K562 (cell line): ENCODE data around the gene KLHL30. TPM values are rescaled to one million over a fixed set of nuclear protein-coding genes. Genes with fewer than 3 reads are reported as not detected.

Source experiments
- ATAC-seq: fragments of 200-7000 bp; cut with Tn5 transposase; 3 replicates; pipeline ENCODE4 v1.9.1; 2020; ENCODE audit warnings: moderate library complexity
- BruUV-seq: library from RNA; stranded (reverse); fragments of 400-500 nt; replicated peaks from 2 replicates; lab custom pipeline; 2021; lab: Mats Ljungman, UMichigan
- CTCF ChIA-PET: fragments of 300-600 bp; formaldehyde crosslinking; extraction: SDS; loops from one replicate; lab custom pipeline; 2021; ENCODE audit warnings: low intra/inter-chr PET ratio; lab: Yijun Ruan, JAX
- POLR2A ChIA-PET: fragments of 300-600, 350-650 bp; sonication (Branson Sonifier 250); formaldehyde crosslinking; extraction: SDS; loops from one replicate; lab custom pipeline; 2021; ENCODE audit warnings: antibody characterized with exemption, inconsistent platforms; lab: Yijun Ruan, JAX
- DNase-seq, 4 experiments: peaks; one replicate each; pipeline versions ENCODE4 v3.0.0 to v3.0.0-alpha.2; 2011 to 2018; ENCODE audit warnings: low spot score in 3 of 4, mixed read lengths in 3 of 4; ENCODE audit errors: extremely low read depth in 1 of 4
- FAIRE-seq: peaks from 2 replicates; lab custom pipeline; 2011; peaks lifted over from hg19 to GRCh38; lab: Jason Lieb, UNC
- H2AFZ ChIP-seq: 2 replicates; pipeline ENCODE4 v1.6.0; 2011; ENCODE audit warnings: low read depth, low read length, control low read depth, inconsistent platforms
- H3K27ac ChIP-seq: fragments of 200-600 bp; 3 replicates; pipeline ENCODE4 v1.8.0; 2011; ENCODE audit warnings: low read depth, mild to moderate bottlenecking, control low read depth, inconsistent platforms, low read length, moderate library complexity, mixed read lengths; ENCODE audit errors: extremely low read depth
- H3K27me3 ChIP-seq, 2 experiments: fragments of 300-600 bp in 1 of 2; 2 replicates in 1 of 2; 3 replicates in 1 of 2; pipeline versions ENCODE4 v1.6.0 to v1.8.0; 2011; ENCODE audit warnings: inconsistent platforms in 2 of 2, low read length in 2 of 2, mild to moderate bottlenecking in 1 of 2, mixed read lengths in 1 of 2, moderate library complexity in 1 of 2; ENCODE audit not compliant: control insufficient read depth in 2 of 2, insufficient read depth in 2 of 2
- H3K36me3 ChIP-seq: fragments of 300-600 bp; 3 replicates; pipeline ENCODE4 v1.8.0; 2011; ENCODE audit warnings: mild to moderate bottlenecking, low read length, inconsistent platforms; ENCODE audit not compliant: control insufficient read depth, insufficient read depth
- H3K4me1 ChIP-seq, 2 experiments: fragments of 200-600 bp in 1 of 2; replicated peaks in 1 of 2; 2 replicates in 1 of 2; 3 replicates in 1 of 2; pipeline versions ENCODE4 v1.5.1 to v1.8.0; 2011; ENCODE audit warnings: inconsistent platforms in 2 of 2, low read length in 2 of 2, mild to moderate bottlenecking in 1 of 2, mixed read lengths in 1 of 2, moderate library complexity in 1 of 2; ENCODE audit not compliant: control insufficient read depth in 2 of 2, insufficient read depth in 2 of 2
- H3K4me2 ChIP-seq: 2 replicates; pipeline ENCODE4 v1.6.1; 2011; ENCODE audit warnings: low read length, control low read depth, inconsistent platforms, mixed read lengths; ENCODE audit not compliant: insufficient read depth
- H3K4me3 ChIP-seq: fragments of 200-600 bp; sonication (generic), shearing (Covaris generic); 2 replicates; pipeline ENCODE4 v1.5.1; 2016; ENCODE audit warnings: control low read depth, inconsistent platforms
- H3K79me2 ChIP-seq: fragments of 200-600 bp; 3 replicates; pipeline ENCODE4 v1.8.0; 2011; ENCODE audit warnings: low read length, inconsistent platforms; ENCODE audit not compliant: control insufficient read depth, insufficient read depth
- H3K9ac ChIP-seq, 2 experiments: 2 replicates each; pipeline versions ENCODE4 v1.6.0 to v1.6.1; 2011; ENCODE audit warnings: low read depth in 2 of 2, low read length in 2 of 2, control low read depth in 1 of 2, inconsistent platforms in 1 of 2, mild to moderate bottlenecking in 1 of 2, mixed read lengths in 1 of 2; ENCODE audit not compliant: insufficient read depth in 1 of 2
- H3K9me1 ChIP-seq: one replicate; pipeline ENCODE4 v1.6.0; 2011; ENCODE audit warnings: inconsistent platforms, mild to moderate bottlenecking, low read length, moderate library complexity; ENCODE audit not compliant: control insufficient read depth, insufficient read depth
- H3K9me3 ChIP-seq: replicated peaks from 2 replicates; pipeline ENCODE4 v1.5.1; 2011; ENCODE audit warnings: low read depth, low read length, inconsistent platforms; ENCODE audit not compliant: control insufficient read depth, insufficient read depth
- H4K20me1 ChIP-seq: replicated peaks from 2 replicates; pipeline ENCODE4 v1.6.1; 2011; ENCODE audit warnings: low read length, inconsistent platforms, mixed read lengths; ENCODE audit not compliant: control insufficient read depth, insufficient read depth
- BCL6 ChIP-seq: fragments of 250-450 bp; sonication (Bioruptor Pico); IDR thresholded peaks from 2 replicates; pipeline ENCODE4 v1.4.0; 2020
- BCOR ChIP-seq: fragments of 450-650 bp; IDR thresholded peaks from 2 replicates; pipeline ENCODE4 v1.6.1; 2016
- CBFA2T3 ChIP-seq: fragments of 450-650 bp; IDR thresholded peaks from 2 replicates; pipeline ENCODE4 v1.6.1; 2017
- CCNT2 ChIP-seq: IDR thresholded peaks from 2 replicates; pipeline ENCODE4 v1.6.1; 2011; ENCODE audit warnings: borderline replicate concordance, low read depth, mild to moderate bottlenecking, moderate library complexity, mixed read lengths, low read length; ENCODE audit not compliant: insufficient read length; ENCODE audit errors: extremely low read depth
- CHD1 ChIP-seq: fragments of 200-600 bp; sonication (generic); IDR thresholded peaks from one replicate; pipeline ENCODE4 v1.6.1; 2012; ENCODE audit warnings: mild to moderate bottlenecking, moderate library complexity, low read length, inconsistent platforms
- DACH1 ChIP-seq: fragments of 450-650 bp; IDR thresholded peaks from 2 replicates; pipeline ENCODE4 v1.6.1; 2018; ENCODE audit not compliant: partially characterized antibody
- ETS1 ChIP-seq: conservative IDR thresholded peaks from 2 replicates; pipeline ENCODE4 v1.6.1; 2011; ENCODE audit warnings: low read depth, mild to moderate bottlenecking, low read length; ENCODE audit not compliant: control insufficient read depth
- HDAC6 ChIP-seq: IDR thresholded peaks from 2 replicates; pipeline ENCODE4 v1.6.1; 2012; ENCODE audit warnings: low read depth, mild to moderate bottlenecking, control low read depth, inconsistent platforms, low read length, moderate library complexity
- PKNOX1 ChIP-seq: fragments of 450-650 bp; IDR thresholded peaks from 2 replicates; pipeline ENCODE4 v1.6.1; 2016
- STAT6 ChIP-seq: sonication (generic); formaldehyde crosslinking; IDR thresholded peaks from 2 replicates; pipeline ENCODE4 v1.8.1; 2023; ENCODE audit warnings: mild to moderate bottlenecking, missing genetic modification reagents
- VEZF1 ChIP-seq: fragments of 200-800 bp; sonication (Bioruptor generic); IDR thresholded peaks from 2 replicates; pipeline ENCODE4 v1.6.1; 2017; ENCODE audit warnings: missing genetic modification characterization, missing compliant biosample characterization
- YY1 ChIP-seq, 3 experiments: IDR thresholded peaks; 2 replicates each; pipeline ENCODE4 v1.6.1; 2011; ENCODE audit warnings: low read length in 2 of 3, mild to moderate bottlenecking in 2 of 3, moderate library complexity in 2 of 3, borderline replicate concordance in 1 of 3, control low read depth in 1 of 3, low read depth in 1 of 3; ENCODE audit not compliant: insufficient read depth in 3 of 3, insufficient replicate concordance in 2 of 3, control insufficient read depth in 1 of 3, insufficient read length in 1 of 3; ENCODE audit errors: extremely low read depth in 1 of 3
- ZNF165 ChIP-seq: fragments of 250-450 bp; sonication (Bioruptor Pico); IDR thresholded peaks from 2 replicates; pipeline ENCODE4 v1.4.0; 2020; ENCODE audit warnings: borderline replicate concordance
- WGBS: fragments of 100-300 bp; shearing (Covaris generic); methylation state at CpG from one replicate; pipeline ENCODE4 v1.1.6; 2016; ENCODE audit warnings: low coverage, mixed read lengths; ENCODE audit not compliant: insufficient coverage; ENCODE audit errors: missing lambda C conversion rate; 5-methylcytosine and 5-hydroxymethylcytosine counted together
- in situ Hi-C: fragments of 300-500 bp; cut with MboI; formaldehyde crosslinking; loops from 4 replicates; pipeline ENCODE4 v1.15.0; 2018; ENCODE audit warnings: inconsistent platforms, mixed read lengths
- intact Hi-C: fragments of 100-400 bp; cut with micrococcal nuclease; formaldehyde crosslinking; loops from 2 replicates; pipeline ENCODE4 v1.14.2; 2022
- polyA plus RNA-seq, 8 experiments: library from polyadenylated mRNA; depleted of rRNA in 4 of 8; stranded (reverse) in 5 of 8; unstranded in 3 of 8; fragments of >200 nt; fragmentation: Nextera tagmentation in 2 of 8; fragmentation: Illumina TruSeq in 1 of 8; extraction: Ambion mirVana in 2 of 8; extraction: Trizol in 1 of 8; gene quantifications; 2 replicates each; pipeline versions ENCODE4 v1.2.1 to v1.2.3, GENCODE V29; 2011 to 2014; ENCODE audit warnings: inconsistent platforms in 1 of 8, missing spikeins in 1 of 8
- total RNA-seq, 7 experiments: library from RNA; depleted of rRNA in 6 of 7; stranded (reverse); fragments of >200 nt in 6 of 7; fragmentation: Illumina TruSeq in 2 of 7; extraction: Trizol in 2 of 7; gene quantifications; 2 replicates each; pipeline versions ENCODE4 v1.2.1 to v1.2.3, GENCODE V29; 2011 to 2021; ENCODE audit warnings: low replicate concordance in 1 of 7

KLHL30 gene
- total and polyA plus RNA-seq, 9 of the 15 experiments (the other 6 are each of a cell fraction or from before 2014, with no cell fraction given), result 0.04 TPM; not detected in 8

DNA sequence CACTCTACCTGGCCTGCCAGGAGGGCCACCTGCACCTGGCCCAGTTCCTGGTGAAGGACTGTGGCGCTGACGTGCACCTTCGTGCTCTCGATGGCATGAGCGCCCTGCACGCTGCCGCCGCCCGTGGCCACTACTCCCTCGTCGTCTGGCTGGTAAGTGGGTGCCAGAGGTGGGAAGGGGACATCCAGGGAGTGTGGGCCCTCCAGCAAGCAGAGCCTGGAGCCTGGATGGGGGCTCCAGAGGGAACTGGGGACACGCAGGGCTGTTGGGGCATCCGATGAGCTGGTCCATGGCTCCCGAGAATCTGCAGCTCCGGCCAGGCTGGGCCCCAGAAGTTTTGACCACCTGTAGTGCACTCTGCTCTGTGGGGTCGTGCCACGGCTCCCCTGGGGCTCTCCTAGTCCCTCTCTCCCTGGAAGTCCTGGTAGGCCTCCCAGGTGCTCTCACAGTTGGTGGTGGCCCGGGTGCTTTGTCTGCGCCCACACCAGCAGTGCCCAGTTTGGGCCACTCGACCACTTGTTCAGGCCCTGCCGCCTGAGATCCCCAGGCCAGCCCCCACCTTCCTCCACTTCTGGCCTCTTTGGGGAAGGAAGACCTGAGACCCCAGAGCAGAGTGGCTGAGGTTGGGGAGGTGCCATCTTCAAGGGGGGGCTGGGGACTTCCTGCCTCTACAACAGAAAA is 33.6 kb upstream of the KLHL30 start:
- DNase-seq (no peak), FAIRE-seq (no peak), ATAC-seq (no peak)
- Histone ChIP-seq H3K79me2 (no peaks in the 10 kb centered on the region), H3K27ac (no peak overlapping the region), H4K20me1 (no peaks in the 10 kb centered on the region), H3K27me3 (no peaks in the 10 kb centered on the region), H2AFZ (no peak overlapping the region), H3K4me2 (no peak overlapping the region), H3K4me1 (peaks cover 4 to 60% of the 10 kb centered on the region in 2 experiments; a peak in 3 of 5 replicates), H3K9me1 (no peaks in the 10 kb centered on the region), H3K4me3 (no peak overlapping the region), H3K9me3 (no peaks in the 10 kb centered on the region), H3K36me3 (no peaks in the 10 kb centered on the region), H3K9ac (no peak overlapping the region)
- in situ Hi-C loops (loop anchor here (10.0 kb wide), 1 partner anchor 250 kb away; the partner anchor contains the start of gene RAMP1), intact Hi-C loops (loop anchor here (5.0 kb wide), 1 partner anchor 183 kb away; no protein-coding TSS in a partner anchor)
- ChIA-PET CTCF (no interaction called here), POLR2A (no interaction called here)
- no TSS peak for BruUV-seq
- WGBS, result 36% methylated on average over 8 of the region's 21 CpGs
- TF ChIP-seq CBFA2T3 (no peak), ETS1 (no peak), YY1 (IDR thresholded peaks at IDR 0.05; ENCODE audit: borderline replicate concordance in 1 of 3, control insufficient read depth in 1 of 3, extremely low read depth in 1 of 3, insufficient read depth in 3 of 3, insufficient read length in 1 of 3, insufficient replicate concordance in 2 of 3, low read depth in 1 of 3, low read length in 2 of 3) (no peak), HDAC6 (no peak), CHD1 (no peak), VEZF1 (CRISPR knock-in tag) (no peak), BCL6 (no peak), DACH1 (no peak), STAT6 (CRISPR knock-in tag) (no peak), PKNOX1 (no peak), BCOR (no peak), ZNF165 (CRISPR knock-in tag) (no peak), CCNT2 (no peak)
